ENCODE results near the gene ACSF3.

ACSF3 gene

GRCh38 chr16:89096042-89096717 is 2.5 kb downstream of the ACSF3 start:
- no peak for DNase-seq

GRCh38 chr16:89096768-89097391 is 3.2 kb downstream of the ACSF3 start:
- no peak for DNase-seq

- no peak for DNase-seq
These were observed 3.7 kb downstream of the ACSF3 start for GRCh38 chr16:89097392-89097772.

DNA sequence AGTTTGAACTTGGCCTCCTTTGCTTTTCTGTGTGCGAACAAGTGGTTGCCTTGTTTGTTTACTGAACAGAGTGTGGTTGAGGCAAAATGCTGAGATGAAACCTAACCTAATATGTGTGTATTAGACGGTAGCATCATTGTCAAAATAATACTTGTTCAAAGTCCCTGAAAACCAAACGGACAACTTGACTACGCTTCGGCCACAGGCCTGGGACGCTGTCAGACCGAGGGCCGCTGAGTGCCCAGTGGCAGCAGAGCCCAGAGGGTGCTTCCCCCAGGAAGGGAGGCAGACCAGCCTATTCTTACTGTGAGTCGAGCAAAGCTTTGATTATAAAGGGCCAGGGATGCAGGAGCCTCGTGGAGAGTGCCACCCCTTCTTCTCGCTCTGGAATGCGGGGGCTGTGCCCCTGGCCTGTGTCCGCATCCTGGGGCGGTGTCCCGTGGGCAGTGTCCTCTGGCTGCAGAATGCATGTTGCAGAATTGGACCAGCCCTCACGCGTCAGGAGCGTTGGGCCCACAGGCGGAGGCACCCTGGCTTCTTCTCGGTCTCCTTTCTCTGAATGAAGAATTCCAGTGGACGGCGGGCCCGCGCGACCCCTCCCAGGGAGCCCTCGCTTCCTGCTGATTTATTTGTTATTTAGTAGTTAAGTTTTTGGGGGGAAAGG is 5.2 kb downstream of the ACSF3 start:
- DNase-seq: no peak

- no peak for DNase-seq
These were observed 6.3 kb downstream of the ACSF3 start for GRCh38 chr16:89099905-89100304.

- no peak for DNase-seq
These were observed 7.1 kb downstream of the ACSF3 start for GRCh38 chr16:89100601-89101302.

DNA sequence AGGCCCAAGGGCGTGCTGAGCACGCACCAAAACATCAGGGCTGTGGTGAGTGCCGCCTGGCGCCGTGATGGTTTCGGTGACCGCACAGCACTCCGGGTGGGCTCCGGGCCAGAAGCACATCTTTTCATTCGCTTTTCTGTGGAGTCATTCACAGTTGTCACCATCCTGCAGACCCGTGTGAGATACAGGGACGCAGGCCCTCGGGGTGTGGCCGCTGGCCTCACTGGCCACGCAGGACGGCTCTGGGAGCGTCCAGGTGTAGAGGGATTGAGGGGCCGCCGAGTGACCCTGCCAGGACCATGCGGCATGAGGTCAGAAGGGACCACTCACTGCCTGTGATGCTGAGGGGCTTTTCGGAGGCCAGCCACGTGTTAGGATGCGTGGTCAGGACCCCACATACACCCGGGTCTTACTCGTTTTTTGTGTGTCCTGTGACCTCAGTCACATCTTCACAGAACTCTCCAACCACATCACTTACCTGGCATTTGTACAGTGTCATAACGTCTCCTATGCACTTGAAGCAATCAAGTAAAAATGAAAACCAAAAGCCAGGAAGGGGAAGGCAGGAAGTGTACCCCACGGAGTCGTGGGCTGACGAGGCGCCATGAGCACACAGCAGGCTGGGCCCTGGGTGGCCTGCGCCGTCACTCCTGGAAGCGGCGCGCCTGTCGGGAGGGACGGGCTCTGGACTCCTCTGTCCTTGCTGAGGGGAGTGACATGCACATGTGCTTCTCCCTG is 7.8 kb downstream of the ACSF3 start:
- no peak for DNase-seq

DNA sequence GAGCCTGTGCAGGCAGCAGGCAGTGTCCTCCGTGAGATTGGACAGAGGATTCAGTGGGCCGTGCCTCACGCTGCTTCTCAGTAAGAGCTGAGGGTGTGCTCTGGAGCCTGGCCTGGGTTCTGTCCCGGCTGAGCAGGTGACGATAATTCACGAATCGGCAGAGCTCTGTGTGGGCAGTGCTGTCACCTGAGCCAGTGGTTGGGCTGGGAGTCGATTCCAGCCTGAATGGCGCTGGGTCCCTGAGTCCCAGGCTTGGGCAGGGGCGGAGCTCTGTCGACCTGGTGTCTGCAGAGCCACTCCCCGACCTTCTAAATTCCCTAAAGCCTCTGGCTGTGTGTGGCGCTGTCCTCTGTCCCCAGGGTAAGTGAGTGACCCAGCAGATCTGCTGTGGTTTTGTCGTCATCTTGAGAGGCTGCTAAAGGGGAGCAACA is 8.4 kb downstream of the ACSF3 start:
- no peak for DNase-seq

GRCh38 chr16:89102481-89103073 is 8.9 kb downstream of the ACSF3 start:
- no peak for DNase-seq

GRCh38 chr16:89103156-89103555 is 9.5 kb downstream of the ACSF3 start:
- no peak for DNase-seq

DNA sequence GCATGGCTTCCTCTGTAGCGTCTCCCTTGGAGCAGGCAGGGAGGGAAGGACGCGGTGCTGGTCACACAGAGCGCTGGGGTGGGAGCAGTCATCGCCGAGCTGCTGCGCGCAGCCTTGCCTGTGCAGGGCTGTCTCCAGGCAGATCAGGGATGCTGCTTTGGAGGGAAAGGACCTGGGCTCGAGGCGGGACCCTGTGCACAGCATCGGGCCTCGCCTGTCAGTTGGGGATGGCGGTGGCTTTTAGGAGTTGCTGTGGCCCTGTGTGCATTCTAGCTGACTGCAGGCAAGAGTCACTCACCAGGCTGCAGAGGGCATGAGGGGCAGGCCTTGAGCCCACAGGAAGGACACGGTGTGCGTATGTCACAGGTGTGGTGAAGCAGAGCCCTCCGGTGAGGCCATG is 10.1 kb downstream of the ACSF3 start:
- no peak for DNase-seq

DNA sequence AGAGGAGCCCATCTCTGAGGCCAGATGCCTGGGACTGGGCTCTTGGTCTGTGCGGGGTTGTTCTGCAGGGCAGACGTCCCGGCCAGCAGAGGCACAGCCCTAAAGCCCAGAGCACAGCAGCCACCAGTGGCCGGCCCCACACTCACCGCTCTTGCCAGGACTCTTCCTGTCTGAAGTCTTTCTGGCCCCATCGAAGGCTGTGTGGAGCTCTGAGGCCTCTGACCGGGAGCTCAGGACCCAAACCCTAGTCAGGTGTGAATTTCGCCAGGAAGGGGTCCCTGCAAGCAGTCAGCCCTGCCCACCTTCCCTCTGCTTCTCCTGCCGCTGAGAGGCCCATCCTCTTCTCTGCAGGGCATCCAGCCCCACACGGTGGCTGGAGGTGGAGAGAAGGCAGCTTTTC is 10.7 kb downstream of the ACSF3 start:
- no peak for DNase-seq

DNA sequence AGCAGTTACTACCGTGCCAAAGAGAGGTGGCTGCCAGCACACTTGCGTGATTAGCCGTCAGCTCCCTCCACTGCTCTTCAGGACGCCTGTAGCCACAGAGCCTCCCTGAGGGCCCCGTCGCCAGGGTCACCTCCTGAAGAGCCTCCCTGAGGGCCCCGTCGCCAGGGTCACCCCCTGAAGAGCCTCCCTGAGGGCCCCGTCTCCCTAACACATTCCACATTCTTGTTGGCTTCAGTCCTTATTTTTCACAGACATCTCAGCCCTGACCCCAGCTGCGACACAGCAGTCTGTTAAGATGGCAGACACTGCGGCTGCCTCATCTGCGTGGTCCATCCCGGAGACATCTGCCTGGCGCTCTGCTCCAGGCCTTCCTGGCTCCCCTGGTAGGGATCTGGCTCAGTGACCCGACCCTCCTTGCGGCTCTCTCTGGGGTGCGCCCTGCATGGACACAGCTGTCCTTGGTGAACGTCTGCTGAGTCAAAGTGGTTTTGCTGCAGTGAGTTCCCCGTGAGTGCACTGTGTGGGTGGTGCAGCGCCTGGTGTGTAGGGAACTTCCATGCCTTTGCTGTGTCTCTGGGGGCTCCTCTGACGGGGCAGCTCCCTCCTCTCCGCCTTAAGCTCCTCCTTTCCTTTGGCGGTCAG is 11.4 kb downstream of the ACSF3 start:
- no peak for DNase-seq

- no peak for DNase-seq
These were observed 12.0 kb downstream of the ACSF3 start for GRCh38 chr16:89105599-89106151.

DNA sequence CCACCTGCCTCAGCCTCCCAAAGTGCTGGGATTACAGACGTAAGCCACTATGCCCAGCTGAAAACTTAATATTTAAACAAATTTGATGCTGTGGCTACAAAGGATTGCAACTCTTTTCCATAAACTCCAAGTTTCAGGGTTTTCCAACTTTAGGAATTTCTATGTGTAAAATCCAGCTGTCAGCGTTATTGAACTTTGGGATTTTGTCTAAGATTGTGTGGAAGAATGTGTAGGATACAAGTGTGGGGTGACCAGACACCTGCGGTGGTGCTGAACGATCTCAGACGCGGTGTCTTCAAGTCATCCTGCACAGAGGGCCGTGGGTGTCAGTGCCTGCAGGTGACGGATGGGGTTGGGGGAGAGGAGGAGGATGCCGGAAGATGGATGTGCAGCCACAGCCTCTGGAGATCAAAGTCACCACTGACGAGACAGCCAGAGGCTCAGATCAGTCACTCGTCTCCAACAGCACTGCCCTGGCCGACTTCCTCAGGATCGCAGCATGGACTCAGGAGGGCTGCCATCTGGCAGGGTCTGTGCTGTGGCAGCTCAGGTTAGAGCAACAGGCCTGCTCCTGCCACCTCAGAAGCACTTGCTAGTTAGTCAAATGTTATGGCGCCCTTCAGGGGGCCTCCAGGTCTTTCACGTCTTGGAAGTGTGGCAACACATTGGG is 13.0 kb downstream of the ACSF3 start:
- no peak for DNase-seq

DNA sequence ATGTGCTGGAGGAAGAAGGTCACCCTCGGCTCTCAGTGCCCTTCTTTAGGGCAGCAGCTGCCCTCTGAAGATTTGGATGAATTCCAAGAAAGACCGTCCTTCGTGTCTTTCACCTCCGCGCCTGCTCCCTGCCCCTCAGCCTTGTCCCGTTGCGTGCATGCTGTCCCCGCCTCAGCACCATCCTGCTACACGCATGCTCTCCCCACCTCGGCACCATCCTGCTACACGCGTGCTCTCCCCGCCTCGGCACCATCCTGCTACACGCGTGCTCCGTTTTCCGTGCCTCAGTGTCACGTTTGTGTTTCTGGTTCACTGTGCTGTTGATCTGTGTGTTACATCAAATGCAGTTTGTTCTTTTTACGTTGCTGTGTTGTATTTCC is 13.5 kb downstream of the ACSF3 start:
- no peak for DNase-seq

DNA sequence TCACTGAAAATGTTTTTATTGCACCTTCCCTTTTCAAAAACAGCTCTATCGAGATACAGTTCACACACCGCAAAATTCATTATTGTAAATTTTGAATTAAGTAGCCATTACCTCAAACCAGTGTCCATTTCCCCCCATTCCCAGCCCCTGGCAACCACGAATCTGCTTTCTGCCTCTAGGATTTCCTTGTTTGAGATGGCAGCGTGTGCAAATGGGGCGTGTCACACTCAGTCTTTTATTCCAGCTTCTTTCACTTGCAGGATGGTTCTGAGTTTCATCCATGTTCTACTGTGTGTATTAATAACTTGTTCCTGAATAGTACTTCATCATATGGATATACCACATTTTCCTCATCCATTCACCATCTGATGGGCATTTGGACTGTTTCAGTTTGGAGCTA is 14.8 kb downstream of the ACSF3 start:
- DNase-seq: no peak

- DNase-seq: no peak
These were observed 17.0 kb downstream of the ACSF3 start for GRCh38 chr16:89110641-89111040.

GRCh38 chr16:89111263-89111662 is 17.6 kb downstream of the ACSF3 start:
- DNase-seq: no peak

GRCh38 chr16:89112377-89113151 is 18.9 kb downstream of the ACSF3 start:
- DNase-seq: no peak
